NCI-H526 treated with DMSO at 0.1 percent for 48 hours (cell line): ENCODE results near the gene ARHGAP12.
"Not testable (repeated sequence)": the region's sequence is repeated elsewhere in the genome, so short reads cannot be mapped to it uniquely, and the experiment has no call there.

ENCODE experiments used
- DNase-seq: peaks from one replicate; lab custom pipeline; 2025; lab: John Stamatoyannopoulos, UW

ARHGAP12 gene

DNA sequence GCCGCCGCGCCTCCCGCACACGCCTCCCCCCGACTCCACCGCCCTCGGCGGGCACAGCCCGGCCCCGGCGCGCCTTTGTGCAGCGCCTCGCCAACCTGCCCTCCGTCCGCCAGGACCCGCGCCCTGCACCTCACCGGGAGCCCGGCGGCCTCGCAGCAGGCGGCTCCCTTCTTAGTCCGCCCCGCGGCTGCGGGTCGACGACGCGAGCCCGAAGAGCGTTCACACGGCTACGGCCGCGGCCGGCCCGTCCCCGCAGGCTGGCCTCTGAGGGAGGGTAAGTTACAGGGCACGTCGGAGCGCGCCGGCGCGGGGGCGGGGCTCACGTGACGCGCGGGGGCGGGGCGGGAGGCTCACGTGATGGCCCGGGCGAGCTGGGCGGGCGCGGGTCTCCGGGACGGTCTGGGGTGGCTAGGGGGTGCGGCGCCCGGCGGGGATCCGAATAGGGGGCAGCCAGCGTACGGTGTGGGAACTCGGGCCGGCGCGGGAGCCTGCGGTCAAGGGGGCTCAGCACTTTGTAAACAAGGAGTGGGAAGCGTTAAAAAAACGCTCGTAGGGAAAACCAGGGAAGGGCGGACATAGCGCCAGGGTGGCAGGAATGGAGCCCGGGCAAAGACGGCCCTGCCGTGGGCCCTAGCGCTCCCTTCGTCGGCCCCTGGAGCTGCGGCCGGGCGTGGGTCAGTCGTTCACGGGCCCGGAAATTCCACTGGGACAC is at the start of gene ARHGAP12:
Gene ARHGAP12 (minus strand): TSS at position 283 of the 712 bp plus-strand sequence. CDS start 19,976 bp downstream, outside the sequence.
- peak; percentile 33 for DNase-seq

DNA sequence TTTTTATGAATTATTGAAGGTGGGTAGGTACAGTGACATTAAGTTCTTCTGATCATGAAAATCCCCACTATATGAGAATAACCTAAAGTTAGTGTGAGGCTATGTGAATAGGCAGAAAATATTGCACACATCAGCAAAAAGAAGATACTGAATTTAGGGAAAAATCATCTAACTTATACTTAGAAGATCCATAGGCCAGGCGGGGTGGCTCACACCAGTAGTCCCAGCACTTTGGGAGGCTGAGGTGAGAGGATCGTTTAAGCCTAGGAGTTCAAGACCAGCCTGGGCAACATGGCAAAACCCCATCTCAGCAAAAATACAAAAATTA is 49.5 kb upstream of the ARHGAP12 start:
- no peak for DNase-seq

DNA sequence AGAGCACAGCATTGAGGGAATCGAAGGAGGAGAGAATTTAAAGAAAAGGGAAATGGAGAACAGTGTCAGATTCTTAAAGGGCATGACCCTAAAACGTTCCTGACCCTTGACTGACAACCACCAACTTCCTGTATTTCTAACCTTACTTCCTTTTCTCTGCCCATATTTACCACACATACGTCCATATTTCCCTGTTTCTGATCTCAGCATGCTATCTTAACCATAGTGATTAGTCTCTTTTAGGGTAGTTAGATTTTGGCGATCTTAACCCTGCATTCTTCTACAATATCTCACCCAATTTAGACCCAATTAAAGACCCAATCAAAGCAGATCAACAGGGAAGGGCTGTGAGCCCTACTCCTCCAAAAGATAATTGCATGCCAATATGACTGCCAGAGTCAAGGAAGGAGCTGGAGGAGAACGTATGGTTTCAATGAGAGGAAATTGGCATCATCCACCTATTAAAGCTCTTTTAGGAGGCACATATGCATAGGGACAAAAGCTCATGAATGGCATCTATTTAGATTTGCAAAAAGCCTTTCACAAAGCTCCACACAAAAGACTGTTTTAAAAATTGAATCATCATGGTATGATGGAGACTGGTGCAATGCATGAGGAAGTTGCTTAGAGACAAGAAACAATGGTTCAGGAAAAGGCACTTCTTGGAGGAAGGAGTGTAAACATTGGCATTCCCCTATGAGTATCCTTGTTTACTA is 49.0 kb upstream of the ARHGAP12 start:
- DNase-seq, result no peak

DNA sequence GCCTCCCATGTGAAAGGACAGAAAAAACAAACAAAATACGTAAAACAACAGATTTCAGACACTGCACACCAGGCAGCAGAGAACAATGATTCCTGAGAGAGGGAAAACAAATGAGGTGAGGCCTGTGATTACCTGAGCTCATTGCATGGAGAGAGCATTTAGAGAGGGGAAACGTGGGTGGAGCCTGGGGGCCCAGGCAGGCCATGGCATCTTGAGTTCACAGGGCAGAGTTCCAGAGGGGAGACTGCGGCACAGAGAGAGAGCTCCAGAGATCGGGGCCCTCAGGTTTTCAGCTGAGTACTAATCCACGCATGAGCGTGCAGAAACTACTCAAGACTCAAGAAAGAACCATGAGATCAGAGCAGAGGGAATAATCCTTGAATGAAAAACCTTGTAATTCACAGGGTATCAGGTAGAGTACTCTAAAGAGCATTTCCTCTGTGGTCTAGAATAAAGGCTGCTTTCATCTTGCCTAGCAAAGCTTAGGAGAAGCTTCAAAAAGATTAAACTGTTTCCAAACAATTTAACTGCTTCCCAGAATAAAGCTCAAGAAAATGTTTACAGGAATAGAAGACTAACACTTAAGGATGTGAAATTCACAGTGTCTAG is 46.6 kb upstream of the ARHGAP12 start:
- no peak for DNase-seq

- DNase-seq, result no peak
Measured at GRCh38 chr10:31974434-31975124, 45.9 kb upstream of the ARHGAP12 start.

- no peak for DNase-seq
Measured at GRCh38 chr10:31972519-31973041, 43.9 kb upstream of the ARHGAP12 start.

DNA sequence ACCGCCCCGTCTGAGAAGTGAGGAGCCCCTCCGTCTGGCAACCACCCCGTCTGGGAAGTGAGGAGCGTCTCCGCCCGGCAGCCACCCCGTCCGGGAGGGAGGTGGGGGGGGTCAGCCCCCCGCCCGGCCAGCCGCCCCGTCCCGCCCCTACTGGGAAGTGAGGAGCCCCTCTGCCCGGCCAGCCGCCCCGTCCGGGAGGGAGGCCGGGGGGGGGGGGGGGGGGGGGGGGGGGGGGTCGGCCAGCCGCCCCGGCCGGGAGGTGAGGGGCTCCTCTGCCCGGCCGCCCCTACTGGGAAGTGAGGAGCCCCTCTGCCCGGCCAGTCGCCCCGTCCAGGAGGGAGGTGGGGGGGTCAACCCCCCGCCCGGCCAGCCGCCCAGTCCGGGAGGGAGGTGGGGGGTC is 41.2 kb upstream of the ARHGAP12 start:
- not testable (repeated sequence) for DNase-seq

DNA sequence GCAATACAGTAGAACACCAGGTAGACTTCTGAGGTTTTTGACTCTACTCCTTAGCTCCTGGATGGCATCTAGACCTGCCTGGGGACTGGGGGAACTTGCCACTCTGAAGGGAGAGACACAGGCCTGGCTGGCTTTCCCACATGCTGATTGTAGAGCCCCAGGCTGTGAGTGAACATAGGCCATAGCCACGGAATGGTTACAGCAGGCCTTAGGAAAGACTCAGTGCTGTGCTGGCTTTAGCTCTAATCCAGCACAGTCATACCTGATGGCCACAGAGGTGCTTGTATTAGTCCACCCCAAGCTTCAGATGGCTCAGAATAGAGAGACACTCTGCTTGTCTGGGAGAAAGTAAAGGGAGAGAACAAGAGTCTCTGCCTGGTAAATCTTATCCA is 35.0 kb upstream of the ARHGAP12 start:
- no peak for DNase-seq

- no peak for DNase-seq
Measured at GRCh38 chr10:31962826-31963588, 34.4 kb upstream of the ARHGAP12 start.

- DNase-seq, result no peak
Measured at GRCh38 chr10:31961277-31962074, 32.8 kb upstream of the ARHGAP12 start.

DNA sequence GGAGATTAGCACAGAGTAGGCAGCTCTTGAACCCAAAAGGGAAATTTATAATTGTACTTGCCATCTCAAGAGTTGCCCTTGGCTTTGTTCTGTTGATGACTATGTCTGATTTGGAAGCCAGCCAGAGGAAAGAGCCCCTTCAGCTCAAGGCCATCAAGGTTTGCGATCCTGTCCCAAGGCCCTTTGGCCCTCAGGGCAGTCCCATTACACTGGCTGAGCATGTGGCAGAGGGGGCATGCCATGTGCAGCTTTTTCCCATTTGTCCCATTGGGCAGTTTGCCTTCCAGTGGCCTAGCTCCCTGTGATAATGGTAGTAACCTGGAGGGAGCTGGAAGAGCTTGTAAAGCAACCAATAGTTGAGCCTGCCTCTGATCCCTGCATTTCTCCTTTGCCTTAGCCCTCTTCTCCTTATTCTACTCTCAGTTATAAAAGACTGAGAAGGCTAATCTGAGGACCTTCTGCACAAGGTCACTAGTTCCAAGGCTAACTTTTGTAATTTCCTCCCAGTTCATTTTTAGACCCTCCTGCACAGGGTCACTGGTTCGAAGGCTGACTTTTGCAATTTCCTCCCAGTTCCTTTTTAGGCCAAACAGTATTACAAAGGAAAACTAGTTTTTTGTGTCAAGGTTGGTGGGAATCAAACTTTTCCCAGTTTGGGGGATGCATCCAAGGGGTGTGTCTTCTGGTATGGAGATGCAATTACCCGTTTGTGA is 31.0 kb upstream of the ARHGAP12 start:
- no peak for DNase-seq

DNA sequence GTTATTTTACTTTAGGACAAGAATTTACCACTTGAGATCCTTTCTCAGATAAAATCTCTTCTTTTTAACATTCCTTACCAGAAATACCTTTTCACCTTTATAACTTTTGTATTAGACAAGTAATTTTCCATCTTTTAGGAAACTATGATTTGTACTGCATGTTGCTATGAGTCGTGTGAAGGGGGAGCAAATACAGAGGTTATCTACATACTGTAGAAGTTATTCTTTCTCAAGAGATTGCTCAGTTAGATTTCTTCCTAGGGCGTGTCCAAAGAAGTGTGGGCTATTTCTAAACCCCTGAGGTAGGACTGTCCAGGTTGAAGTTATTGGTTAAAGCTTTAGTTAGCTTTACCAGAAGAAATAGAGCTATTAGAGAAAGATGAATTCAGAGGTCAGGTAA is 30.2 kb upstream of the ARHGAP12 start:
- no peak for DNase-seq

DNA sequence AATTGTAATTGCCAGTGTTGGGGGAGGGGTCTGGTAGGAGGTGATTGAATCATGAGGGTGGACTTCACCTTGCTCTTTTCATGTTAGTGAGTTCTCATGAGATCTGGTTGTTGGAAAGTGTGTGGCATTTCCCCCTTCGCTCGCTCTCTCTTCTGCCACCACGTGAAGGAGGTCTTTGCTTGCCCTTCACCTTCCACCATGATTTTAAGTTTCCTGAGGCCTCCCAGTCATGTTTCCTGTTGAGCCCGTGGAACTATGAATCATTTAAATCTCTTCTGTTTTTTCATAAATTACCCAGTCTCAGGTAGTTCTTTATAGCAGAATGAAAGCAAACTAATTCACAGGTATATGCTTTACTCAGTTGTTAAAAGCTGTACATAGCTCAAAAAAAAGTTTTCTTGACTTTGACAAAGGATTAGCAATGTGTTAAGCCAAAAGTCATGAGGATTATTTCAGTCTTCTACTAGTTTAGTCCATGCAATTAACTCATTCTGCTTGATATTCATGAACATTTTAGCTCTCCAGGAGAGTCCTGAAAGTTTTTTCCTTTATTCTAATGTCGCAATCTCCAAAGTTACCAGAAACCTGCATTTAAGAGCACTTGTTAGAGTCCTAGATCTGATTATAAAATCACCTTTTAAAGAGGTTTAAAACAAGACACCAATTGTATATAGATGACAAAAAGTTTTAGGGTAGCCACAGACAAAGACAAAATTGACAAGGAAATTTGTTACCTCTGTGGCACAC is 27.7 kb upstream of the ARHGAP12 start:
- DNase-seq, result no peak

GRCh38 chr10:31954410-31955191 is 26.0 kb upstream of the ARHGAP12 start:
- no peak for DNase-seq

GRCh38 chr10:31953480-31953879 is 24.8 kb upstream of the ARHGAP12 start:
- DNase-seq, result no peak

- no peak for DNase-seq
Measured at GRCh38 chr10:31953080-31953479, 24.4 kb upstream of the ARHGAP12 start.

GRCh38 chr10:31952066-31952465 is 23.4 kb upstream of the ARHGAP12 start:
- DNase-seq, result no peak

DNA sequence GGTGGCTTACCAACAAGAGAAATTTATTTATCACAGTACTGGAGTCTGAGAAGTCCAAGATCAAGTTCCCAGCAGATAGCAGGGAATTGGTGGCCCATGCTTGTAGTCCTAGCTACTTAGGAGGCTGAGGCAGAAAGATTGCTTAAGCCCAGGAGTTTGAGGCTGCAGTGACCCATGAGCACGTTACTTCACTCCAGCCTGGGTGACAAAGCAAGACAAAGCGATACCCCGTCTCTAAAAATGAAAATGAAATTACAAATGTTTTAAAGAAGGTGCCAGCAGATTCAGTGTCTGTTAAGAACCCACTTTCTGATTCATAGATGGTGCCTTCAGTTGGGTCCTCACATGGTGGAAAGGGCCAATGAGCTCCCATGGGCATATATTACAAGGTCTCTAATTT is 20.6 kb upstream of the ARHGAP12 start:
- DNase-seq, result no peak

DNA sequence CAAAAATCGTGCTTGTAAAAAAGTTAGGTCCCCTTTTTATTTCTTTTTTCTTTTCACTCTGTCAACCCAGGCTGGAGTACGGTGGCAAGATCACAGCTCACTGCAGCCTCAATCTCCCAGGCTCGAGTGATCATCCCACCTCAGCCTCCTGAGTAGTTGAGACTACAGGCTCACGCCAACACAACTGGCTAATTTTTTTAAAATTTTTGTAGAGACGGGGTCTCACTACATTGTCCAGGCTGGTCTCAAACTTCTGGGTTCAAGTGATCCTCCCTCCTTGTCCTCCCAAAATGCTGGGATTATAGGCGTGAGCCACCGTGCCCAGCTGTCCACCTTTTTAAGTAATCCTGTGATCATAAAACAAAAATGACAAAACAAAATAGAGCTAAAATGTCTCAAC is 19.4 kb upstream of the ARHGAP12 start:
- no peak for DNase-seq
